WTC11 (cell line): ENCODE measurements around the gene LGALS7. TPM values are rescaled to one million over a fixed set of nuclear protein-coding genes. Genes with fewer than 3 reads are reported as not detected.

Experiments
- ATAC-seq: fragments of 200-7000 bp; cut with Tn5 transposase; 2 replicates; pipeline ENCODE4 v1.10.0; 2021; ENCODE audit warnings: mild to moderate bottlenecking, moderate library complexity
- CTCF ChIA-PET: fragments of 300-600 bp; sonication (Branson Sonifier 250); formaldehyde crosslinking; loops from one replicate; lab custom pipeline; 2021; ENCODE audit warnings: antibody characterized with exemption; lab: Charles Lee
- POLR2A ChIA-PET: fragments of 350-600 bp; sonication (Branson Sonifier 250); formaldehyde crosslinking; loops from one replicate; lab custom pipeline; 2021; ENCODE audit warnings: antibody characterized with exemption; lab: Charles Lee
- DNase-seq: peaks from one replicate; pipeline ENCODE4 v3.0.0; 2021; ENCODE audit warnings: low spot score
- H3K27ac Mint-ChIP-seq: 2 replicates; pipeline ENCODE4 v1.8.0; 2021; ENCODE audit warnings: mixed read lengths
- H3K27me3 Mint-ChIP-seq: 2 replicates; pipeline ENCODE4 v1.8.0; 2021; ENCODE audit warnings: low read depth, mild to moderate bottlenecking, moderate library complexity, mixed read lengths
- H3K36me3 Mint-ChIP-seq: 2 replicates; pipeline ENCODE4 v1.8.0; 2021; ENCODE audit warnings: mixed read lengths
- H3K4me1 Mint-ChIP-seq: 2 replicates; pipeline ENCODE4 v1.8.0; 2022; ENCODE audit warnings: mixed read lengths
- H3K4me3 Mint-ChIP-seq: 2 replicates; pipeline ENCODE4 v1.8.0; 2021; ENCODE audit warnings: mild to moderate bottlenecking, moderate library complexity, mixed read lengths
- H3K9me3 Mint-ChIP-seq: 2 replicates; pipeline ENCODE4 v1.8.0; 2021; ENCODE audit warnings: mixed read lengths
- ATF3 ChIP-seq: sonication (generic); formaldehyde crosslinking; conservative IDR thresholded peaks from 2 replicates; pipeline ENCODE4 v1.8.1; 2022; ENCODE audit warnings: mild to moderate bottlenecking, missing genetic modification reagents
- CDX4 ChIP-seq: fragments of 250-450 bp; sonication (Bioruptor Pico); IDR thresholded peaks from 2 replicates; pipeline ENCODE4 v1.9.0; 2021; ENCODE audit warnings: moderate library complexity, mild to moderate bottlenecking, inconsistent platforms, borderline replicate concordance
- E2F5 ChIP-seq: sonication (generic); formaldehyde crosslinking; IDR thresholded peaks from 2 replicates; pipeline ENCODE4 v1.8.1; 2022; ENCODE audit warnings: mild to moderate bottlenecking, moderate library complexity, missing genetic modification reagents
- ESRRA ChIP-seq: sonication (generic); formaldehyde crosslinking; IDR thresholded peaks from 2 replicates; pipeline ENCODE4 v1.8.1; 2022; ENCODE audit warnings: mild to moderate bottlenecking, missing genetic modification reagents, borderline replicate concordance
- FOXJ3 ChIP-seq: sonication (generic); formaldehyde crosslinking; IDR thresholded peaks from 2 replicates; pipeline ENCODE4 v1.9.0; 2021; ENCODE audit warnings: missing genetic modification reagents, mild to moderate bottlenecking, borderline replicate concordance
- FOXK1 ChIP-seq: sonication (generic); formaldehyde crosslinking; IDR thresholded peaks from 2 replicates; pipeline ENCODE4 v1.8.0; 2022; ENCODE audit warnings: mild to moderate bottlenecking, moderate library complexity, missing genetic modification reagents
- FOXP1 ChIP-seq: sonication (generic); formaldehyde crosslinking; IDR thresholded peaks from 2 replicates; pipeline ENCODE4 v1.8.0; 2022; ENCODE audit warnings: missing genetic modification reagents, mild to moderate bottlenecking, moderate library complexity, borderline replicate concordance
- HMGXB4 ChIP-seq: sonication (generic); formaldehyde crosslinking; IDR thresholded peaks from 2 replicates; pipeline ENCODE4 v1.8.1; 2023; ENCODE audit warnings: mild to moderate bottlenecking, moderate library complexity, missing genetic modification reagents
- IRF1 ChIP-seq: sonication (generic); formaldehyde crosslinking; IDR thresholded peaks from 2 replicates; pipeline ENCODE4 v1.8.0; 2023; ENCODE audit warnings: missing genetic modification reagents
- MAX ChIP-seq: sonication (generic); formaldehyde crosslinking; IDR thresholded peaks from 2 replicates; pipeline ENCODE4 v1.8.0; 2022; ENCODE audit warnings: mild to moderate bottlenecking, missing genetic modification reagents
- MYBL2 ChIP-seq: sonication (generic); formaldehyde crosslinking; IDR thresholded peaks from 2 replicates; pipeline ENCODE4 v1.8.1; 2023; ENCODE audit warnings: mild to moderate bottlenecking, moderate library complexity, missing genetic modification reagents
- NFE2L1 ChIP-seq: sonication (generic); formaldehyde crosslinking; IDR thresholded peaks from 2 replicates; pipeline ENCODE4 v1.8.1; 2023; ENCODE audit warnings: missing genetic modification reagents
- NR2C2 ChIP-seq: sonication (generic); formaldehyde crosslinking; IDR thresholded peaks from 2 replicates; pipeline ENCODE4 v1.8.0; 2022; ENCODE audit warnings: mild to moderate bottlenecking, missing genetic modification reagents
- RELA ChIP-seq: sonication (generic); formaldehyde crosslinking; IDR thresholded peaks from 2 replicates; pipeline ENCODE4 v1.8.1; 2022; ENCODE audit warnings: missing genetic modification reagents, mild to moderate bottlenecking, borderline replicate concordance
- SMAD3 ChIP-seq: sonication (generic); formaldehyde crosslinking; IDR thresholded peaks from 2 replicates; pipeline ENCODE4 v1.8.0; 2022; ENCODE audit warnings: missing genetic modification reagents, mild to moderate bottlenecking, borderline replicate concordance
- SP1 ChIP-seq: sonication (generic); formaldehyde crosslinking; conservative IDR thresholded peaks from 2 replicates; pipeline ENCODE4 v1.8.1; 2022; ENCODE audit warnings: missing genetic modification reagents
- TEAD4 ChIP-seq: sonication (generic); formaldehyde crosslinking; IDR thresholded peaks from 2 replicates; pipeline ENCODE4 v1.8.0; 2022; ENCODE audit warnings: mild to moderate bottlenecking, missing genetic modification reagents
- TP53 ChIP-seq: sonication (generic); formaldehyde crosslinking; IDR thresholded peaks from 2 replicates; pipeline ENCODE4 v1.8.1; 2023; ENCODE audit warnings: mild to moderate bottlenecking, missing genetic modification reagents
- USF2 ChIP-seq: sonication (generic); formaldehyde crosslinking; IDR thresholded peaks from 2 replicates; pipeline ENCODE4 v1.8.1; 2023; ENCODE audit warnings: mild to moderate bottlenecking, missing genetic modification reagents, moderate library complexity
- ZBTB43 ChIP-seq: sonication (generic); formaldehyde crosslinking; IDR thresholded peaks from 2 replicates; pipeline ENCODE4 v1.8.1; 2023; ENCODE audit warnings: mild to moderate bottlenecking, missing genetic modification reagents
- ZNF232 ChIP-seq: sonication (generic); formaldehyde crosslinking; IDR thresholded peaks from 2 replicates; pipeline ENCODE4 v1.8.0; 2022; ENCODE audit warnings: mild to moderate bottlenecking, missing genetic modification reagents
- ZNF281 ChIP-seq: sonication (generic); formaldehyde crosslinking; IDR thresholded peaks from 2 replicates; pipeline ENCODE4 v1.8.0; 2023; ENCODE audit warnings: mild to moderate bottlenecking, missing genetic modification reagents
- ZNF425 ChIP-seq: fragments of 250-450 bp; sonication (Bioruptor Pico); conservative IDR thresholded peaks from 2 replicates; pipeline ENCODE4 v1.9.0; 2021; ENCODE audit warnings: mild to moderate bottlenecking
- total RNA-seq: library from RNA; stranded (reverse); gene quantifications from 3 replicates; pipeline ENCODE4 v1.2.3, GENCODE V29; 2021

Gene LGALS7
- total RNA-seq, 1 experiment from 2014 or later, result 2.3 TPM

- CTCF ChIA-PET, result interaction anchor here (1.1 to 3.5 kb wide), 5 partner anchors 33 to 194 kb away, joined by 3 to 13 read pairs (median 4); partner anchors contain the start of genes ECH1, MRPS12 and SARS2
- peaks cover 3% of the 10 kb centered on the region for H3K9me3 Mint-ChIP-seq
- ATAC-seq (peak; percentile 46), DNase-seq (peak; percentile 93)
- H3K36me3 Mint-ChIP-seq, result peaks cover 2% of the 10 kb centered on the region; the same call in 1 of the 2 replicates
- peak overlapping the region; percentile 68 for H3K4me3 Mint-ChIP-seq
- H3K27me3 Mint-ChIP-seq, result peaks cover 23% of the 10 kb centered on the region
- POLR2A ChIA-PET, result interaction anchor here (0.8 to 1.3 kb wide), 2 partner anchors 33 to 112 kb away, joined by 3 to 4 read pairs; no protein-coding TSS in a partner anchor
- H3K27ac Mint-ChIP-seq, result no peak overlapping the region
- H3K4me1 Mint-ChIP-seq, result peaks cover 10% of the 10 kb centered on the region
- no peak for TF ChIP-seq CDX4 (CRISPR knock-in tag)
- 0 out of 2 replicates have a peak, but pooled peaks have one; percentile 22 for TF ChIP-seq RELA (CRISPR knock-in tag)
- TF ChIP-seq ZNF232 (CRISPR knock-in tag), result 0 out of 2 replicates have a peak, but pooled peaks have one; percentile 62
- no peak for TF ChIP-seq HMGXB4
- peak; percentile 69; the same call in 1 of the 2 replicates for TF ChIP-seq NFE2L1 (CRISPR knock-in tag)
- 0 out of 2 replicates have a peak, but pooled peaks have one; percentile 58 for TF ChIP-seq NR2C2
- TF ChIP-seq SP1 (CRISPR knock-in tag), result peak; percentile 68
- no peak for TF ChIP-seq USF2 (CRISPR knock-in tag)
- peak; percentile 35; the same call in 1 of the 2 replicates for TF ChIP-seq E2F5 (CRISPR knock-in tag)
- no peak for TF ChIP-seq ZBTB43 (CRISPR knock-in tag)
- peak; percentile 83 for TF ChIP-seq ZNF281 (CRISPR knock-in tag)
- TF ChIP-seq FOXK1 (CRISPR knock-in tag), result peak; percentile 62; the same call in 1 of the 2 replicates
- peak; percentile 53; the same call in 1 of the 2 replicates for TF ChIP-seq MYBL2 (CRISPR knock-in tag)
- TF ChIP-seq FOXP1 (CRISPR knock-in tag), result peak; percentile 70; the same call in 1 of the 2 replicates
- 0 out of 2 replicates have a peak, but pooled peaks have one; percentile 59 for TF ChIP-seq ESRRA (CRISPR knock-in tag)
- TF ChIP-seq SMAD3, result peak; percentile 89
- TF ChIP-seq ZNF425 (CRISPR knock-in tag), result no peak
- peak; percentile 88; the same call in 1 of the 2 replicates for TF ChIP-seq MAX (CRISPR knock-in tag)
- TF ChIP-seq TEAD4 (CRISPR knock-in tag), result 0 out of 2 replicates have a peak, but pooled peaks have one; percentile 59
- TF ChIP-seq ATF3 (CRISPR knock-in tag), result no peak
- TF ChIP-seq TP53 (CRISPR knock-in tag), result peak; percentile 88
- TF ChIP-seq FOXJ3 (CRISPR knock-in tag), result no peak
- TF ChIP-seq IRF1 (CRISPR knock-in tag), result no peak
Observed at GRCh38 chr19:38736413-38737280, 36.7 kb downstream of the LGALS7 start.
